VCaP (cell line): ENCODE data around the gene HES4.

Experiments used
- H3K27ac ChIP-seq: fragments of 450-650 bp; 2 replicates; pipeline ENCODE4 v1.5.1; 2017
- TF ChIP-seq, protein P1 (sequence below): fragments of 450-650 bp; conservative IDR thresholded peaks from 2 replicates; pipeline ENCODE4 v1.5.1; 2017; ENCODE audit warnings: mild to moderate bottlenecking, moderate library complexity

The HES4 gene

DNA sequence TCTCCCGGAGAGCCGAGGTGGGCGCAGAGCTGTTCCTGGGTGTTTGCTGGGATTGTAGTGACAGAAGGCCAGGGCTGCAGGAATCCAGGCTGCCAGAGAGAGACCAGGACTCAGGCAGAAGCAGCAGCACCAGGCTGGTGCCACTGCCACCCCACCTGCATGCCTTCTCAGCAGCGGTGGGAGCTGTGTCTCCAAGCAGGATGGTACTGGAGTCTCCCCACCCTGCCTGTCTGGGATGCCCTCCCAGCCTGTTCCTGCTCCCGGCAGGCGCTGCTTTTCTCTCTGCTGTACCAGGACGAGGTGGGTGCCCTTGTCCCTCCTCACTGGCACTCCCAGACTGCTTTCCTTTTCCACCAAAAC, 4.5 kb upstream of the HES4 start:
- H3K27ac ChIP-seq: peak overlapping the region; percentile 82
- TF ChIP-seq, protein P1, sequence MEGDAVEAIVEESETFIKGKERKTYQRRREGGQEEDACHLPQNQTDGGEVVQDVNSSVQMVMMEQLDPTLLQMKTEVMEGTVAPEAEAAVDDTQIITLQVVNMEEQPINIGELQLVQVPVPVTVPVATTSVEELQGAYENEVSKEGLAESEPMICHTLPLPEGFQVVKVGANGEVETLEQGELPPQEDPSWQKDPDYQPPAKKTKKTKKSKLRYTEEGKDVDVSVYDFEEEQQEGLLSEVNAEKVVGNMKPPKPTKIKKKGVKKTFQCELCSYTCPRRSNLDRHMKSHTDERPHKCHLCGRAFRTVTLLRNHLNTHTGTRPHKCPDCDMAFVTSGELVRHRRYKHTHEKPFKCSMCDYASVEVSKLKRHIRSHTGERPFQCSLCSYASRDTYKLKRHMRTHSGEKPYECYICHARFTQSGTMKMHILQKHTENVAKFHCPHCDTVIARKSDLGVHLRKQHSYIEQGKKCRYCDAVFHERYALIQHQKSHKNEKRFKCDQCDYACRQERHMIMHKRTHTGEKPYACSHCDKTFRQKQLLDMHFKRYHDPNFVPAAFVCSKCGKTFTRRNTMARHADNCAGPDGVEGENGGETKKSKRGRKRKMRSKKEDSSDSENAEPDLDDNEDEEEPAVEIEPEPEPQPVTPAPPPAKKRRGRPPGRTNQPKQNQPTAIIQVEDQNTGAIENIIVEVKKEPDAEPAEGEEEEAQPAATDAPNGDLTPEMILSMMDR: no peak

DNA sequence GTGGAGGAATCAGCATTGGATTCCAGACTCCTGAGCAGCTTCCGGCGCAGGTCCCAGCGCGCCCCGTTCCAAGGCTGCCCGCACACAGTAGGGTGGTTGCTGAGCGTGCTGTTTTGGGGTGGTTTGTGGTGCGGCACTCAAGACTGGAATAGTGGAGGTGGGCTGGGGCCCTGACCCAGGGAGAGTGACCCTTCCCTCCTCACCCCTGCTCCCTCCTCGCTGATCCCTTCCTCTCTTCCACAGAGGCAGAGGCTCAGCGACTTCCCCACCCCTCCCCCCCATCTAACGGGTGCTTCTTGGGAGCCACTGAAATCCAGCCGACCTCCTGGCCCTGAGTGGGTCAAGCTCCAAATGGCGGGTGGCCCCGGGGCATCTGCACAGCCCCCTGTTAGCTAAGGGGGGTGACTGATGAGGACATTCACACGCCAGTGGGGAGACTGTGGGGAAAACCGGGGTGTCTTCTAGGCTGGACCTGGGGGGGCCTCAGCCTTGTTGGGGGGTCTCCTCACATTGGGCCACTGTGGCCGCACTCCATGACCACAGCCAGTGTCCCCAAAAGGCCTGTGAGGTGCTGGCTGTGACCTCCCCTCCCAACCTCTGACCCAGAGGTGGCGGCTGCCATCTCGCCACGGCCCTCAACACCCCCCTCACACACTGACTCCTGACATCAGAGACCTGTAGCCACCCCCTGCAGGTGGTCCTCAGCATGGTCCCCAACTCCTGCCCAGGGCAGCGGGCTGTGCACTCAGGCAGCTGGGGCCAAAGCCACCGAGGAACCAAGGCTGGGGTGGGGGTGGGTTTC, 3.9 kb upstream of the HES4 start:
- peak overlapping the region; percentile 82; the same call in 1 of the 2 replicates for H3K27ac ChIP-seq
- TF ChIP-seq, protein P1: no peak

DNA sequence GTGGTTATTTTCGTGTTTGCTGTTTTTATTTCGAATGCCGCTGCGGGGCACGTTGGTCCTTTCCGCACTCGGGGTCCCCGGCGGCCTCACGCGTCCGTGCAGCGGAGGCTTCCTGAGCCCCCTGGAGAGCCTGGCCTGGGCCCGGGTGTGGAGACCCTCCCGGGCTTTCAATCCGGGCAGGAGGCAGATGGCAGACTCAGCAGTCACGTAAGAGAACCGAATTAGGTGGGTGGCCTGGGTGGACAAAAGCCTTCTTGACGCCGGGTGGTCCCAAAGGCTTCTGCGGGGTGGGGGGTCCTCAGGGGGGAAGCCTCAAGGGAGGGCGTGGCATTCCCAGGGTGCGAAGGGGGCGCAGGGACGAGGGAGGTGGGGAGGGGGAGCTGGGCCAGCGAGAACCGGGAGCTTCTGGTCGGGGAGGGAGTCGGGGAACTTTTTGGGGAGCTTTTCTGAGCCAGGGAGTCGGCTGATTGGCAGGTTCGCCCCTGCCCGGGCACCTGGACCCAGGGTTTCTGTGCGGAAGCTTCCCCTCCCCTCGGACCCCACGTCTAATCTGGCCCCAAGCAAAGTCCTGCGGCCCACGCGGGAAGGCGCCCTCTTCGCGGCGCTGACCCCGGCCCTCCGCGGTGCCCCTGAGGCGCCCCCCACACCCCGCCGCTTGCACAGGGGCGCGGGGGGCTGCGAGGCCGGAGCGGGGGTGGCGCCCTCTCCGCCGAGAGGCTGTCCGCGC, 1.3 kb upstream of the HES4 start:
- TF ChIP-seq, protein P1: no peak
- H3K27ac ChIP-seq: peak overlapping the region; percentile 95

DNA sequence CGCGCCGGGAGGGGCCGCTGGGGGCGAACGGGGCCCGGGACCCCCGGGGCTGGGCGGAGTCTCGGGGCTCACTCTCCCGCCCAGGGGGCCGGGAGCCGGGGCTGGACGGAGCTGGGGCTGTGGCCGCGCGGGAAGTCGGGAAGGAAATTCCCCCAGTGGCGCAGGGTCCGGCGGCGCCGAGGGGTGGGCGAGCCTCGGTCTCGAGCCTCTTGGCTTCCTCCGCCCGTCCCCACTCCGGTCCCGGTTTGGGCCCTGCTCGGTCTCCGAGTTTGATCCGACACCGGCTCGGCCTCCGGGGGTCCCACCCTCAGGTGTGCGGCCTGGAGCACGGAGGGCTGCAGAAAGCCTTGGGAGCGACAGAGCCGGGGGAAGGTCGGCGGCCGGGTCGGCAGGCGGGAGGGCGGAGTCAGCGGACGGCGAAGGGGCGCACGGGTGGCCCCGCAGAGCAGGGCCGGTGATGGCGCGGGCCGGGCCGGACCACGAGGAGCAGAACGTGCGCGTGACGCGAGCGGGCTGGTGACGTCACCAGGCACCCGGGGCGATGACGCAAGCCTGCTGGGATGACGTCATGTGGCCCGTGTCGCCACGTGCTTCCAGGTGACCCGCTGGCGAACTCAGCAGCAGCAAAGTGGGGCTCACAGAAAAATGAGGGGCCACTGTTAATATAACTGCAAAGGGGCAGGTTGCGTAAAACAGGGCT, 610 bp upstream of the HES4 start:
- H3K27ac ChIP-seq: peak overlapping the region; percentile 95
- TF ChIP-seq, protein P1: no peak

DNA sequence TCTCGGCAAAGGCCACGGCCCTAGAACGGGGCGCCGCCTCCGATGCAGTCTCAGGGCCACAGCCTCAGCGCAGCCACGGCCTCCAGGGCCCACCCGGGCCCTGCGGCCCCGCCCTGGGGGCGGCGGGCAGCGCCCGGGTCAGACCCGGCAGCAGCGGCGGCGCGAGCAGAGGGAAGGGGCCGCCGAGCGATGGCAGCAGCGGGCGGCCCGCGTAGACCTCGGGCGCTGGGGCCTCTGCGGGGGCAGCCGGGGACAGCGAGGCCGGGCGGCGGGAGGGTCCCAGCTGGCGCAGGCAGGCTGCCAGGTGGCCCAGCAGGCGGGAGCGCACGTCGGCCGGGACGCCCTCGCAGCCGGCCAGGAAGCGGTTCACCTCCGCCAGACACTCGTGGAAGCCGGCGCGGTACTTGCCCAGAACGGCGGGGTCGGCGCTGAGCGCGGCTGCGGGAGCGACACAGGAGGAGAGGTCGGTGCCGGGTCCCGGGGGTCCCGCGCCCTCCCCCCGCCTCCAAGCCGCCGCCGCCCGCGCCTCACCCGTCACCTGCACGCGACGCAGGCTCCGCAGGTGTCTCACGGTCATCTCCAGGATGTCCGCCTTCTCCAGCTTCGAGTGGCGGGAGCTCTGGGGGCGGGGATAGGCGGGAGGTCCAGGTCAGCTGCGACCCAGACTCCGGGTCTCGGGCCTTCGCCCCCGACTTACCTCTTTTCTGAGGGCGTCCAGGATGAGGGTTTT, 737 bp downstream of the HES4 start:
- TF ChIP-seq, protein P1: 0 out of 2 replicates have a peak, but pooled peaks have one; percentile 9
- peak overlapping the region; percentile 95 for H3K27ac ChIP-seq

DNA sequence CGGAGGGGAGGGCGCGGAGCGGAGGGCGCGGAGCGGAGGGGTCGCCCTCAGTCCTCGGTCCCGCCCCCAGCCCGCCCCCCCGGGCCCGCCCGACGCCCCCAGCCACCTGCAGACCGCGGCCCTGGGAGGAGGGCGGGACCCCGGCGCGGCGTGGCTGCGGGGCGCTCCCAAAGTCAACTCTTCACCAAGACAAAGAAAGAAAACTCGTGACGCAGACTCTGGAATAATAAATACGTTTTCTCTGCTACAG, 1.2 kb downstream of the HES4 start:
- peak overlapping the region; percentile 95 for H3K27ac ChIP-seq
- TF ChIP-seq, protein P1: no peak
